Activated CD4-positive, alpha-beta T cell treated with anti-CD3 and anti-CD28 coated beads, Interleukin-2, Interleukin-4, amounts not matched to agents 100 ng/mL and 50 ng/mL, durations not matched to agents 16 hours and 8 hours (primary cell): ENCODE results near the gene TTC13.

Experiments used
- DNase-seq: peaks from one replicate; pipeline ENCODE4 v3.0.0-alpha.2; 2020; ENCODE audit warnings: low spot score

The TTC13 gene

GRCh38 chr1:230948903-230949302 is 29.8 kb downstream of the TTC13 start:
- DNase-seq, result no peak

GRCh38 chr1:230948301-230948700 is 30.4 kb downstream of the TTC13 start:
- no peak for DNase-seq

GRCh38 chr1:230943048-230943593 is 35.5 kb downstream of the TTC13 start:
- no peak for DNase-seq

GRCh38 chr1:230940848-230941247 is 37.8 kb downstream of the TTC13 start:
- DNase-seq, result no peak

GRCh38 chr1:230939806-230940489 is 38.7 kb downstream of the TTC13 start:
- DNase-seq, result no peak

DNA sequence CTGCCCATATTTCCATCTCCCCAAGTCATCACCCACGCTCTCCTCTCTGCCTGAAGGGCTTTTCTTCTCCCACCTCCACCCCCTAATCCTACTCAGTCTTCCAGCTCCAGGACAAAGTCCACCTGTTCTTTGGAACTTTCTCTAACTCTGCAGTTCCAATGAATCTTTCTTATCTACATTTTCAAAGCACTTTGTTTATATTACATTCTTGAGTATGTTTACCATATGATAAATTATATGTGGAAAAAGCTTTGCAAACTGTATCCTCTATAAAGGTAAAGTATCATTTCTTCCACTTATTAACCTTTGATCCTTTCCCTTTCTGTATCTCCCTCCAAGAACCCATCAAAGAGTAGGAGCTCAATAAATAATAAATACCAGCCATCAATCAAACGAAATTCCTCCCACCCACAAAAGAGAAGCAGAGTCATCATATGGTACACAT is 39.7 kb downstream of the TTC13 start:
- DNase-seq, result no peak

DNA sequence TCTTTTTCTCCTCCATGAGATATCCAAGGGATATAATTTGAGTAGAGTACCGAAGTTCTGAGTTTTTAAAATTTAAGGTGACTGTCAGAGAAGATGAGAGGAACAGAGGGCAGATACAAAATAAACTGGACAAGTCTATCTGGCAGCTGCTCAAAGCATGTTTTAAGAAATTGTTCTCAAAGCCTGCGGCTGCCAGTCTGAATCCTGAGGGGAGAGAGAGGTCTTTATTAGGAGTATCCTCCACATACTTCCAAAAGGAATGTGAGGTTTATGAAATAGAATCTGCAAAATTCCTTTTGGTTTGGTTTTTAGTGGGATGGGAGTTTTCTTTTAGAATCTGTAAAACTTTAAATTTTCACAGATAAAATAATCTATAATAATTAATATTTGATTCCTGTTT is 41.3 kb downstream of the TTC13 start:
- DNase-seq, result no peak

- DNase-seq, result no peak
Observed at GRCh38 chr1:230936475-230936874, 42.2 kb downstream of the TTC13 start.

DNA sequence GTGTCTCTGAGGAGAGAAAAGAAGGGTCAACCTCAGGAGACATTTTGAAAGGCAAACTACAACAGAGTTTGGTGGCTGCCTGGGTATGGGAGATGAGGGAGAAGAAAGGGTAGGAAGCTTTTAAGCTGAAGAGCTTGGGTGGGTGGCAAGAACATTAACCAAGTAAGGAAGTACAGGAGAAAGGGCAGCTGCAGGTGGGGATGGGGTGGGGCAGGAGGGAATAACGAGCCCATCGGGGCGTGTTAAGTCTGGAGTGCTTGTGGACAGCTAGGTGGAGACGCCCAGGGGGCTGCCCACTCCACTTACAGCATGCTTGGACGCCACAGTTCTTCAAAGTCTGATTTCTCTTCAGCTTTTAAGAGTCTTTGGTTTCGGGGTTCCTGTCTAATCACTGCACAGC is 42.8 kb downstream of the TTC13 start:
- no peak for DNase-seq

- DNase-seq, result no peak
Observed at GRCh38 chr1:230930986-230931385, 47.7 kb downstream of the TTC13 start.

- no peak for DNase-seq
Observed at GRCh38 chr1:230926182-230926581, 52.5 kb downstream of the TTC13 start.

GRCh38 chr1:230925608-230926007 is 53.1 kb downstream of the TTC13 start:
- no peak for DNase-seq

DNA sequence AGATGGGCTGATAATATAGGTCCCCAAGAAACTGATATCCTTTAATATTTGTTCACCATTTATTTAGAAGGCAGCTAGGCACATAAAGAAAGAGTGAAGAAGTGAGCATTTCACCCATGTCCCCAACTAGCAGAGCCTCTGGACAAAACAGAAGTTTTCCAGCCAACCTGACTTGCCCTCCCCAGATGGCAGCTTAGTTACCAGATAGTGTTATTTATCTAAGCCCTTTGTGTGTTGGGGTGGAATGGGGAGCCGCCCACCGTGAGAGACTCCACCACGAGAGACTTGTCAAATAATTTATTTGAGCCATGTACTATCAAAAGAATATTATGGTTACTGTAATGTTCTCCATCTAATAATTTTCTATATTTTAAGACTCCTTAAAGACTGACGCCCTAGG is 55.5 kb downstream of the TTC13 start:
- no peak for DNase-seq

GRCh38 chr1:230922620-230923019 is 56.0 kb downstream of the TTC13 start:
- no peak for DNase-seq

DNA sequence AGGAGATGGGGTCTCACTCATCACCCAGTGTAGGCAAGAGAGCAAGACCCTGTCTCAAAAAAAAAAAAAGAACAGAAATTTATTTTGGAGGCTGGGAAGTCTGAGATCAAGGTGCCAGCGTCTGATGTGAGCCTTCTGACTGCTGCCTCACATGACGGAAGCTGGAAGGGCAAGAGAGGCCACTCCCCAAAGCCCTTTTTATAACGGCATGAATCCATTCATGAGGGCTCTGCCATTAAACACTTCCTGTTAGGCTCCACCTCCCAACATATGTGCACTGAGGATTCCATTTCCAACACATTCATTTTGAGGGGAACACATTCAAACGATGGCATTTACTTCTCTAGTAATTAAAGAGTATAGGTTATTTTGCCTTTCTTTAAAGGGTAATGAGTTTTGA is 59.5 kb downstream of the TTC13 start:
- no peak for DNase-seq

DNA sequence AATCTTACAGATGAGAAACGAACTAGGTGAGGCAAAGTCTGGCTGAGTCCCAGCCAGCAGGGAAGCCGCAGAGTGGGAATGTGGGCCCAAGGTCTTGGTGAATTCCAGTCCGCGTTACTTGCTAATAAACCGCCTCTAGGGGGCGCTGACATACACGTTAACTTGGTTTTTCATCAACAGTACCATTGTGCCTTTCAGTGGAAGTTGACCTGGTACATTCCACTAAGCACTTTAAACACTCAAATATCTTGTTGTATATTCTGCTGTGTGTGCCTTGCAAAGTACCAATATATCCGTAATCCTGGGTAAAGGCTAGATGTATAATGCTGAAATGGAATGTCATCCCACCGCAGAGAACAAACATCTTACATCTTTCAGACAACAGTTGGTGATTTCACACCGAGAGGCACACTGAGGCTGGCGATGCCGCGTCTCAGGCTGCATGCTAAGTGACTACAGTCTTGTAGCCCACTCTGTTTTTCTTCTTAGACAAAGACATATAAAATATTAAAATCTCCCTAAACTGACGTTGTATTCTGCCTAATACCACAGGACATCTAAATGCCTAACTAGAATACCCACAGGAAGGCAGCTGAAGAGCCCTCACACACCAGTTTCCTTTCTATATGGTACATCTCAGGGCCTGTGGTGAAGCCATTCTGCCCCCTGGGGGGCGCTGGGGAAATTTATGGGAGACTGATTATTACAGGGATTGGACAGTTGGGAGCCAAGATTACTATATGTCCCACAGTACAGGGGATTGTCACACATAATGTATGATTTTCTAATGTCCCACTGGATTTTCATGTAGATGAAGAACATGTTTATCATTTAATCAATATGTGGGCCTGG is 61.2 kb downstream of the TTC13 start:
- DNase-seq, result peak; percentile 71

GRCh38 chr1:230916587-230917283 is 61.9 kb downstream of the TTC13 start:
- DNase-seq, result no peak

DNA sequence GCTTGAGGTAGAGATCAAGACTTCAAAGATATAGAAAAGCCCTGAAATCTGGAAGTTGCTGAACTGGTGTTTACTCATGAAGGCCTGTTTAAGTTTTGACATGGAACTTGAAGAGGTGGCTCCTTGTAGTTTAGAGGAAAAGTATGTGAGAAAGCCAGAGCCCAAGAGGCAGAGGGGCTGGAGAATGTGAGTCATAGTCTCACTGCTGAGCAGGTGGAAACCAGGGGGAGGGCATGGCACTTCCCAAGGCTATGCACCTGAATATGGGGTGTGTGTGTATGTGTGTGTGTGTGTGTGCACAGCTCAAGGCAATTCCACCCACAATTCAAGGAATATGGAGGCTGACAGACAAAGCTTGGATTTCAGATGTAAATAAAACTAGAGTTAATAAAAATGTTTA is 63.6 kb downstream of the TTC13 start:
- DNase-seq, result no peak

DNA sequence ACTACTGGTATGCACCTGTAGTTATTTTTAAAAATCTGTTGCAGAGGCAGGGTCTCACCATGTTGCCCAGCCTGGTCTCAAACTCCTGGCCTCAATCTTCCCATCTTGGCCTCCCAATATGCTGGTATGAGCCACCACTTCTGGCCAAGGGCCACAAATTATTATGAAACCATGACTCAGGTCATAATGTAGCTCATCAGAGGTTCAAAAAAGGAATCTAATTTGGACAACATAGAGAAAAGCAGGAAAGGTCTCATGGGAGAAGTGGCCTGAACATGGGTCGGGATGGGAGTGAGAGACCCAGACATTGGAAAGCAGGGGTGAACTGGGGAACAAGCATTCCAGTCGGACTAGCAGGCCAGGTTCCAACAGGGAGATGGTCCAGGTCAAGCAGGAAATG is 65.2 kb downstream of the TTC13 start:
- no peak for DNase-seq

DNA sequence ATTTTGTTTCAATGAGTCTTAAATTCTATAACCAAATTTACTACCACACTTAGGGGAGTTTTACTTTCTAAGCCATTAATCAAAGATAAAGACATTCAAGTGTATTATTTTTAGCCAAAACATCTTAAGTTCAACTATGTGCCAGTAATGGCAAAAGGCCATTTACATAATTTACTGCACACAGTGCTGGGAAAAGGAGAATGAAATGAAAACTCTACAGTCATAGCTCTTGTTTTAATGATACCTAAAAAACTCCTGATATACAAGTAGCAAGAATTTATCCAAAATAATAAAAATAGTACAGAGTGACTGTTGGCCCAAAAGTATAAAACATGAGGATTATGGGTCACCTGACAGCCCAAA is 67.9 kb downstream of the TTC13 start:
- DNase-seq, result no peak

DNA sequence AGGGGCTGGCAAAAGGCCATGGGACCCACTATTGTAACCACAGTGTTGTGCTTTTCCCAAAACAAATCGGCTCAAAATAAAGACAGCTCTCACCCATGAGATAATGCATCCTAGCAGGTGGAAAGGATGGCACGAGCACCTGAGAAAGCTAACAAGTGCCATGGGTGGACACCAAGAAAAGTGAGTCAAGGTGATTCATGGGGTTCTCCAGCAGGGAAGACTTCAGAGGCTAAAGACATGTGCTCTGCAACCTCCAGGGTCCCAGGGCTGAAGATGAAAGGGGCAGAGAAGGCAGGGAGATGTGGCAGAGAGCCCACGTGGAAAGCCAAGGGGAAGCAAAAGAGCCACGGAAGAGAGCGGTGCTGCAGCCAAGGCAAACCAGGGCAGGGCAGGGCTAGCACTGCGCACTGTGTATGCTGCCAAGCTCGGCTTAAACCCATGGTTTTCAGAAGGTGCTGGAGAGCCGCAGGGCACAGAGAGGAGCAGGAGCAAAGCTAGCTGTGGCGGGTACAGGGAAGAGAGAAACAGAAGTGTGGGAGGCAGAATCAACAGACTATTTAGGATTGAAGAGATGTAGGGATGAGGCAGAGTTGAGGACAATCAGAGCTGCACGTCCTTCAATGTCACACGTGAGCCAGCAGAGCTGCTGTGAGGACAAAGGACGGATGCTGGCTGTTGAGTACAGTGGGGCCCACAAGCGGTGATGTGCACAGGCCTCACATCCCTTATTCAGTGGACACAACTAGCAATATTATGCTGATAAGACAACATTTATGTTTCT is 68.5 kb downstream of the TTC13 start:
- DNase-seq, result no peak
